GM18507 (cell line): Measurements from ENCODE around the gene ULK4.
"Not testable (repeated sequence)": the region's sequence is repeated elsewhere in the genome, so short reads cannot be mapped to it uniquely, and the experiment has no call there.

ENCODE experiments used
- DNase-seq: peaks from one replicate; pipeline ENCODE4 v3.0.0; 2011; ENCODE audit warnings: low read depth; ENCODE audit not compliant: insufficient read length; ENCODE audit errors: extremely low spot score
- FAIRE-seq: peaks from 2 replicates; lab custom pipeline; 2011; peaks lifted over from hg19 to GRCh38; lab: Jason Lieb, UNC

ULK4 gene

GRCh38 chr3:41601404-41601987 is 360.4 kb downstream of the ULK4 start:
- FAIRE-seq = no peak
- DNase-seq = no peak

GRCh38 chr3:41600616-41601015 is 361.3 kb downstream of the ULK4 start:
- DNase-seq = no peak
- FAIRE-seq = no peak

GRCh38 chr3:41599127-41599484 is 362.8 kb downstream of the ULK4 start:
- no peak for DNase-seq
- FAIRE-seq = no peak

GRCh38 chr3:41598402-41599126 is 363.3 kb downstream of the ULK4 start:
- no peak for FAIRE-seq
- no peak for DNase-seq

GRCh38 chr3:41593774-41594173 is 368.1 kb downstream of the ULK4 start:
- no peak for FAIRE-seq
- no peak for DNase-seq

- FAIRE-seq (no peak), DNase-seq (no peak)
Observed at GRCh38 chr3:41592753-41593510, 369.0 kb downstream of the ULK4 start.

GRCh38 chr3:41583014-41583413 is 378.9 kb downstream of the ULK4 start:
- FAIRE-seq = no peak
- no peak for DNase-seq

- FAIRE-seq (peak; percentile 92), DNase-seq (peak; percentile 52)
Observed at GRCh38 chr3:41581700-41582099, 380.2 kb downstream of the ULK4 start.

GRCh38 chr3:41580274-41580959 is 381.5 kb downstream of the ULK4 start:
- no peak for DNase-seq
- no peak for FAIRE-seq

- FAIRE-seq = no peak
Observed at GRCh38 chr3:41579861-41580260, 382.0 kb downstream of the ULK4 start.

GRCh38 chr3:41578798-41579197 is 383.1 kb downstream of the ULK4 start:
- FAIRE-seq (no peak), DNase-seq (no peak)

More at GRCh38 chr3:41579861-41580260, 382.0 kb downstream of the ULK4 start:
- DNase-seq = no peak

GRCh38 chr3:41575724-41576123 is 386.2 kb downstream of the ULK4 start:
- FAIRE-seq = no peak
- DNase-seq = no peak

- DNase-seq = no peak
Observed at GRCh38 chr3:41574900-41575299, 387.0 kb downstream of the ULK4 start.

GRCh38 chr3:41573591-41573990 is 388.3 kb downstream of the ULK4 start:
- DNase-seq (no peak), FAIRE-seq (no peak)

More at GRCh38 chr3:41574900-41575299, 387.0 kb downstream of the ULK4 start:
- no peak for FAIRE-seq

- DNase-seq (no peak), FAIRE-seq (no peak)
Observed at GRCh38 chr3:41572092-41572491, 389.8 kb downstream of the ULK4 start.

- FAIRE-seq (no peak), DNase-seq (no peak)
Observed at GRCh38 chr3:41569632-41570305, 392.1 kb downstream of the ULK4 start.

- no peak for FAIRE-seq
- DNase-seq = no peak
Observed at GRCh38 chr3:41565948-41566514, 395.9 kb downstream of the ULK4 start.

GRCh38 chr3:41565003-41565402 is 396.9 kb downstream of the ULK4 start:
- DNase-seq (no peak), FAIRE-seq (no peak)

GRCh38 chr3:41556245-41556644 is 405.7 kb downstream of the ULK4 start:
- not testable (repeated sequence) for FAIRE-seq, DNase-seq
